Hepatocyte (in vitro differentiated cells): ENCODE data around the gene KLHL26. TPM values are rescaled to one million over a fixed set of nuclear protein-coding genes. Genes with fewer than 3 reads are reported as not detected.
"Not testable (repeated sequence)": the region's sequence is repeated elsewhere in the genome, so short reads cannot be mapped to it uniquely, and the experiment has no call there.

Experiments used
- DNase-seq: peaks from one replicate; pipeline ENCODE4 v3.0.0-alpha.2; 2016; ENCODE audit warnings: low spot score
- H2AFZ ChIP-seq: fragments of 200-600 bp; sonication (generic); 2 replicates; pipeline ENCODE4 v1.6.0; 2016; ENCODE audit warnings: antibody characterized with exemption, mild to moderate bottlenecking
- H3K27ac ChIP-seq: fragments of 200-600 bp; sonication (generic); 2 replicates; pipeline ENCODE4 v1.5.1; 2016; ENCODE audit warnings: mild to moderate bottlenecking
- H3K27me3 ChIP-seq: fragments of 200-600 bp; sonication (generic); 2 replicates; pipeline ENCODE4 v1.6.1; 2016
- H3K36me3 ChIP-seq: fragments of 200-600 bp; sonication (generic); replicated peaks from 2 replicates; pipeline ENCODE4 v1.5.1; 2016; ENCODE audit warnings: low read depth; ENCODE audit not compliant: insufficient read depth
- H3K4me1 ChIP-seq: fragments of 200-600 bp; sonication (generic); 2 replicates; pipeline ENCODE4 v1.5.1; 2016; ENCODE audit warnings: mild to moderate bottlenecking, moderate library complexity; ENCODE audit not compliant: insufficient read depth
- H3K4me2 ChIP-seq: fragments of 200-600 bp; sonication (generic); 2 replicates; pipeline ENCODE4 v1.6.0; 2016
- H3K4me3 ChIP-seq: fragments of 200-600 bp; sonication (generic); 2 replicates; pipeline ENCODE4 v1.5.1; 2016; ENCODE audit warnings: mild to moderate bottlenecking
- H3K79me2 ChIP-seq: fragments of 200-600 bp; sonication (generic); 2 replicates; pipeline ENCODE4 v1.6.0; 2017; ENCODE audit warnings: mild to moderate bottlenecking
- H3K9me2 ChIP-seq: fragments of 200-600 bp; sonication (generic); replicated peaks from 2 replicates; pipeline ENCODE4 v1.6.0; 2017; ENCODE audit warnings: mild to moderate bottlenecking; ENCODE audit not compliant: insufficient read depth
- H3K9me3 ChIP-seq: fragments of 200-600 bp; sonication (generic); 2 replicates; pipeline ENCODE4 v1.5.1; 2016; ENCODE audit warnings: low read depth, mild to moderate bottlenecking
- H4K20me1 ChIP-seq: fragments of 200-600 bp; sonication (generic); 2 replicates; pipeline ENCODE4 v1.6.0; 2016; ENCODE audit warnings: mild to moderate bottlenecking; ENCODE audit not compliant: insufficient read depth, poor library complexity, severe bottlenecking
- EZH2 ChIP-seq: fragments of 200-600 bp; sonication (generic); IDR thresholded peaks from 2 replicates; pipeline ENCODE4 v1.6.1; 2016; ENCODE audit warnings: antibody characterized with exemption, mild to moderate bottlenecking, borderline replicate concordance
- EZH2phosphoT487 ChIP-seq: fragments of 200-600 bp; sonication (generic); IDR thresholded peaks from one replicate; pipeline ENCODE4 v1.6.1; 2018; ENCODE audit warnings: antibody characterized with exemption, mild to moderate bottlenecking, low read depth, moderate library complexity; ENCODE audit not compliant: unreplicated experiment, severe bottlenecking
- WGBS: methylation state at CpG from one replicate; pipeline ENCODE4 v1.1.6; 2016; ENCODE audit warnings: low lambda C conversion rate; ENCODE audit errors: missing lambda C conversion rate; 5-methylcytosine and 5-hydroxymethylcytosine counted together
- polyA plus RNA-seq: library from polyadenylated mRNA; unstranded; fragments of >200 nt; fragmentation: Nextera tagmentation; extraction: Ambion mirVana; gene quantifications from 2 replicates; pipeline ENCODE4 v1.2.1, GENCODE V29; 2016
- total RNA-seq: library from RNA; depleted of rRNA; stranded (reverse); fragments of >200 nt; gene quantifications from 2 replicates; pipeline ENCODE4 v1.2.3, GENCODE V29; 2014
- TF ChIP-seq, protein P1 (sequence below): fragments of 200-600 bp; sonication (generic); IDR thresholded peaks from 2 replicates; pipeline ENCODE4 v1.5.1; 2016; ENCODE audit warnings: antibody characterized with exemption, mild to moderate bottlenecking; ENCODE audit not compliant: poor library complexity

Gene KLHL26
- total and polyA plus RNA-seq, 2 experiments from 2014 or later, result 5.0 to 7.6 TPM

DNA sequence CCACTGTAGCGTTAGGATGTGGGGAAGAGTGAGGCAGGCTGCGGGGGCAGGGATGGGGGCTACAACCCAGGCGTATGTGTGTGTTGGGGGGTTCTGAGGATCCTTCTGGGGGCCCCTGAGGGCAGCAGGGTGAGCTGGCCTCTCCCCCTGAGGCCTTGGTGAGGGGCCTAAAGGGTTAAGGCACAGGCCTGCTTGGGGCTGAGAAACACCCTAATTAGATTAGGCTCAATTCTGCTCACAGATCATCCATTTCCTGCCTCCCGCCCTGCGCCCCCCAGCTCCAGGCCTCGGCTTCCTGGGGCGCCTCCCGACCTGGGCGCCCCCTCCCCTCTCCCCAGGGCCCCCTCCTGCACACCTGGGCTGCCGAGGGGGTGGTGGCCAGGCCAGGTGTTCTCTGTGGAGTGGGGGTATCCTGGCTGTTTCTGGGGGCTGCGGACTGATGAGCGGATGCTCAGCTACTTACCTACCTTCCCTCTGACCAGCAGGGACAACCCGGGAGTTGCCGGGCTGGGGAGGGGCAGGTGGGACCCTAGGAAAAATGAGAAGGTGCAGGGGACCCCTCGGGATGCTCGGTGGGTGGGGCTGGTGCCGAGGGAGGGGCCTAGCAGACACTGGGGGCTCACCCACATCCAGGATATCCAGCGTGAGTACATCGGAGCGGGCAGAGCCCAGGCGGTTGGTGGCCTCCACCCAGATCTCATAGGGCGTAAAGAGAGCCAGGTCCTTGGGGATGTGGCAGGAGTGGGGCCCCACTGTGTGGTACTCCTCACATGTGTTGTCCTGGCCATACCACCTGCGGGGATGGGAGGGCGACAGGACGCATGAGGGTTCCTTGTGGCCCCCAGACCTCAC, 38.8 kb upstream of the KLHL26 start:
- Histone ChIP-seq H3K36me3 (no peaks in the 10 kb centered on the region), H3K27me3 (peaks cover 45% of the 10 kb centered on the region), H3K27ac (no peak overlapping the region), H2AFZ (no peak overlapping the region), H3K9me2 (no peaks in the 10 kb centered on the region), H3K79me2 (no peaks in the 10 kb centered on the region), H3K4me1 (peaks cover 16% of the 10 kb centered on the region), H3K4me2 (no peak overlapping the region), H4K20me1 (no peaks in the 10 kb centered on the region), H3K4me3 (no peak overlapping the region), H3K9me3 (no peaks in the 10 kb centered on the region)
- TF ChIP-seq EZH2phosphoT487, result no peak
- TF ChIP-seq, protein P1, sequence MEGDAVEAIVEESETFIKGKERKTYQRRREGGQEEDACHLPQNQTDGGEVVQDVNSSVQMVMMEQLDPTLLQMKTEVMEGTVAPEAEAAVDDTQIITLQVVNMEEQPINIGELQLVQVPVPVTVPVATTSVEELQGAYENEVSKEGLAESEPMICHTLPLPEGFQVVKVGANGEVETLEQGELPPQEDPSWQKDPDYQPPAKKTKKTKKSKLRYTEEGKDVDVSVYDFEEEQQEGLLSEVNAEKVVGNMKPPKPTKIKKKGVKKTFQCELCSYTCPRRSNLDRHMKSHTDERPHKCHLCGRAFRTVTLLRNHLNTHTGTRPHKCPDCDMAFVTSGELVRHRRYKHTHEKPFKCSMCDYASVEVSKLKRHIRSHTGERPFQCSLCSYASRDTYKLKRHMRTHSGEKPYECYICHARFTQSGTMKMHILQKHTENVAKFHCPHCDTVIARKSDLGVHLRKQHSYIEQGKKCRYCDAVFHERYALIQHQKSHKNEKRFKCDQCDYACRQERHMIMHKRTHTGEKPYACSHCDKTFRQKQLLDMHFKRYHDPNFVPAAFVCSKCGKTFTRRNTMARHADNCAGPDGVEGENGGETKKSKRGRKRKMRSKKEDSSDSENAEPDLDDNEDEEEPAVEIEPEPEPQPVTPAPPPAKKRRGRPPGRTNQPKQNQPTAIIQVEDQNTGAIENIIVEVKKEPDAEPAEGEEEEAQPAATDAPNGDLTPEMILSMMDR, result no peak
- TF ChIP-seq EZH2, result no peak
- DNase-seq, result no peak
- WGBS, result 69% methylated on average over 19 of the region's 25 CpGs

DNA sequence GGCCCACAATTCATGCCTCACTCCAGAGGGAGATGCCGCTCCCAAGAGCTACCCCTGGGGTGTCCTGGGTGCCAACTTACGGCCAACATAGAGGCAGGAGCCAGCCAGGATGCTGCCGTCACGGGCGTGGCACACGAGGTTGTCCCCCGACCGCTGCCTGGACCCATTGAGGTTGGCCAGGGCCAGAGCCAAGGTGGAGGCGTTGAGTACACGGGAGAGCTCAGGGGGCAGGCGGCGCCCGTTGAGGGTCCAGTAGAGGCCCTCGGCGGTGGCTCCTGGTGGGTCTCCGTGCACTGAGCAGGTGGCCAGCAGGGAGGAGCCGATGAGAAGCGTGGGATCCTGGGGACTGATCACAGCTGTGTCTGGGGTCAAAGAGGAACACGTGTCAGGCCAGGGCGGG, 37.3 kb upstream of the KLHL26 start:
- Histone ChIP-seq H2AFZ (no peak overlapping the region), H4K20me1 (no peaks in the 10 kb centered on the region), H3K4me3 (no peak overlapping the region), H3K36me3 (no peaks in the 10 kb centered on the region), H3K4me1 (peaks cover 16% of the 10 kb centered on the region), H3K9me2 (no peaks in the 10 kb centered on the region), H3K4me2 (no peak overlapping the region), H3K27ac (no peak overlapping the region), H3K79me2 (no peaks in the 10 kb centered on the region), H3K9me3 (no peaks in the 10 kb centered on the region), H3K27me3 (peaks cover 58% of the 10 kb centered on the region)
- TF ChIP-seq EZH2phosphoT487 (no peak), EZH2 (no peak)
- TF ChIP-seq, protein P1, result no peak
- WGBS, result 93% methylated on average over 20 of the region's 20 CpGs
- DNase-seq, result no peak

DNA sequence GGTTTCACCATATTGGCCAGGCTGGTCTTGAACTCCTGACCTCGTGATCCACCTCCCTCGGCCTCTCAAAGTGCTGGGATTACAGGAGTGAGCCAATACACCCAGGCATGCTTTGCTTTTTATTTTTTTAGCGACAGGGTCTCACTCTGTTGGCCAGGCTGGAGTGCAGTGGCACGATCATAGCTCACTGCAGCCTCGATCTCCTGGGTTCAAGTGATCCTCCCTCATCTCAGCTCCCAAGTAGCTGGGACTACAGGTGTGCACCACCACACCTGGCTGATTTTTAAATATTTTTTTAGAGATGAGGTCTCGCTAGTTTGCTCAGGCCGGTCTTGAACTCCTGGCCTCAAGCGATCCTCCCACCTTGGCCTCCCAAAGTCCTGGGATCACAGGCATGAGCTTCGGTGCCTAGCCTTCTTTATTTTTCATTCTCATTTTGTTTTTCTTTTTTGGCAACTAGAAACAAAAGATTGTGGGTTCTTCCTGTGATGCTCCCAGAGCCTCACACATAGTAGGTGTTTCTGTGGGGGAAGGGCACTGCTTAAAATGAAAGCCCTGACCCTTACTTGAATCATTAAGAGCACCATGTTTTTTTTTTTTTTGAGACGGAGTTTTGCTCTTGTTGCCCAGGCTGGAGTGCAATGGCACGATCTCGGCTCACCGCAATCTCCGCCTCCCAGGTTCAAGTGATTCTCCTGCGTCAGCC, 36.0 kb upstream of the KLHL26 start:
- H4K20me1 ChIP-seq, result not testable (repeated sequence)

DNA sequence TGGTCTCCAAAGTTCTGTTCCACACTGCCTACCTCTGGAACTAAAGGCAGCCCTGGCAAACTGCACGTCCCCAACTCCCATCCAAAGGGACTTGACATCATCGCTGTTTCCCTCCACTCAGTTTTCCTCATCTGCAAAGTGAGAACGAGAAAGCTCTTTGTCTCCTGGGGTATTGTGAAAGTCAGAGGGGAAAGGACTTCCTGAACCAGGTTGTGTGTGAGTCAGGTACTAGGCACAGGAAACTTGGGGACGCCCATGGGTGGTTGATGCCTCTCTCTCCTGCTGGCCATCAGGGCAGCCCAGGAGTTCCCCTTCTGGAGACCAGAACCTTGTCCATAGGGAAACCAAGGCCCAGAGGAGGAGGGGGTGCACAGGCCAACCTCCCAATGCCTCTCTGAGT, 35.0 kb upstream of the KLHL26 start:
- WGBS, result 92% methylated on average over 4 of the region's 4 CpGs

More for the DNA sequence above, 36.0 kb upstream of the KLHL26 start:
- H3K9me2 ChIP-seq, H3K4me3 ChIP-seq, H3K79me2 ChIP-seq, H3K9me3 ChIP-seq, H3K4me2 ChIP-seq, H2AFZ ChIP-seq, H3K27ac ChIP-seq, H3K36me3 ChIP-seq, DNase-seq: not testable (repeated sequence)
- Histone ChIP-seq H3K4me1 (peaks cover 11% of the 10 kb centered on the region), H3K27me3 (peaks cover 71% of the 10 kb centered on the region)
- WGBS, result 93% methylated on average over 15 of the region's 15 CpGs

More for the DNA sequence above, 35.0 kb upstream of the KLHL26 start:
- H3K4me3 ChIP-seq, result no peak overlapping the region
- no peak overlapping the region for H2AFZ ChIP-seq
- H3K4me1 ChIP-seq, result peaks cover 14% of the 10 kb centered on the region
- no peaks in the 10 kb centered on the region for H3K36me3 ChIP-seq
- H3K4me2 ChIP-seq, result no peak overlapping the region
- no peak overlapping the region for H3K27ac ChIP-seq
- H3K79me2 ChIP-seq, result no peaks in the 10 kb centered on the region
- TF ChIP-seq EZH2, result no peak
- H4K20me1 ChIP-seq, result no peaks in the 10 kb centered on the region
- peaks cover 68% of the 10 kb centered on the region for H3K27me3 ChIP-seq
- H3K9me2 ChIP-seq, result no peaks in the 10 kb centered on the region
- H3K9me3 ChIP-seq, result no peaks in the 10 kb centered on the region
- DNase-seq, result no peak
